Skeletal muscle cell (primary cell): ENCODE measurements around the gene GDF10.

Experiments used
- DNase-seq: peaks from one replicate; pipeline ENCODE4 v3.0.0-alpha.2; 2010; ENCODE audit warnings: low read depth
- H3K4me3 ChIP-seq: 2 replicates; pipeline ENCODE4 v1.5.1; 2011; ENCODE audit warnings: low read depth, mild to moderate bottlenecking, control low read depth, low read length, moderate library complexity

The GDF10 gene

DNA sequence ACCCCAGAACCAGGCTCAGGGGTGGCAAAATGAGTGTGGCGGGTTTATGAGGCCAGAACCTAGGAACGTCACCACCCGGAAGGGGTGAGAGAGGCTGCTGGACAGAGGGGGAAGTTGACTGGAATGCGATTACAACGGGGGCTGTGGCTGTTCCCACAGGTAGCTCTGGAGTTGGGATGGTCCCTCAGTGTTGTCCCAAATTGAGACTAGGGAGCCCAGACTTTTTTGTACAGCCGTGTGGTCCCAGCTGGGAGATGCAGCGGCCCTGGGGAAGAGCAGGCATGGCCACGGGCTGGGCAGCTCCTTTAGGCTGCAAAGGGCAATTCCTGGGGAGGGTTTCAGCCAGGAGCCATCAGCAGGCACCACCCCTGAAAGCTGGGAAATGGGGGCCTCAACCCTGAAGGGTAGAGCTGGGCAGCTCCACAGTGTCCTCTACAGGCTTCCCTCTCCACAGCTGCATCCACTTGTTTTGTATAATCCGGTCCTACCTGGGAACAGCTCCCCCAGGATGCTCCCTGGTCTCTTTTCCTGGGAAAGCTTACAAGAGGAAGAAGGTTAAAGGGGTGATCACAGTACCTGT lies 11.0 kb upstream of the GDF10 start:
- H3K4me3 ChIP-seq = no peak overlapping the region
- DNase-seq = no peak

DNA sequence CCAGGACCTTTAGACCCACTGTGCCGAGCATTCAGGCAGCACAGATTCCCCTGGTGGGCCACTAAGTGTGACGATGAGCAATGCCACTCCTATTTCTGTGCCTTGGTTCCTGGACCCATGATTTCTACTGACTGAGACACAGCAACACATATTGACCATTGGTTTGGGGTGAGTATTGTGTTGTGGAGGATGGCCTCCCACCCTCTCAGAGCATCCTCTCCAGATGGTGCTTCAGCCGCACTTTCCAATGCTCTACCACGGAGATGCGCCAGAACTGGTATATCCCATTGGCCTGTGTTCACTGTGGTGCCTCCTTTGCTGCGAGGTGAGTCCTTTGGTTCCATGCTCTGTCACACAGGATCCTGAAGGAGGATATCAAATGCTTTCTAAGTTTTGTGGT lies 10.1 kb upstream of the GDF10 start:
- no peak for DNase-seq
- no peak overlapping the region for H3K4me3 ChIP-seq

DNA sequence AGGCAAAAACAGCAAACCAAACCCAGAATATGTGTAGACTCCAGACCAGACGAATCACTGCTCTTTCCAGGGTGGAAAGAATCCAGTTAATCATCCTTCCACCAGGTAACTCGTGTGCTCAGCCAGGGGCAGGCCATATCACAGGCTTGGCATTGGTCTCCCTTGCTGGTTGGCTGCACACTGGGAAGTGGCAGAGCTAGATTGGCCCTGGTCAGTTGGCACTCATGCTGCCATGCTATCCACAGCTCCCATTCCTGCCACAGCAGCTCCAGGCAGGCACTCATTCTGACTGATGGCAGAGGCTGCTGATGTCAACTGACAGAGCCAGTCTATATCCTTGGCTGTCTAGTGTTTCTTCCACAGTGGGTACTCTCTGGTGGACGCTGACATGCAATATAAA lies 9.7 kb upstream of the GDF10 start:
- DNase-seq = no peak
- no peak overlapping the region for H3K4me3 ChIP-seq

DNA sequence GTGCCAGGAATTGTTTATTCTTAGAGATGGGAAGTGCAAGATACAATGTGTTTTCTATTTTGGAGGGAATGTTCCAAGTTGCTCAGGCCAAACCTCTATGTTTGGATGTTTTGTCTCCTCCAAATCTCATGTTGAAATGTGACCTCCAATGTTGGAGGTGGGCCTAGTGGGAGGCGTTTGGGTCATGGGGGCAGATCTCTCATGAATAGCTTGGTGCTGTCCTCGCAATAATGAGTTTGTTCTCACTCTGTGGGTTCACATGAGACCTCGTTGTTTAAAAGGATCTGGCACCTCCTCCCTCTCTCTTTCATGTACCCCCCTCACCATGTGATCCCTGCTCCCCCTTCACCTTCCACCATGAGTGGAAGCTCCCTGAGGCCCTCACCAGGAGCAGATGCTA lies 8.3 kb upstream of the GDF10 start:
- no peak overlapping the region for H3K4me3 ChIP-seq
- DNase-seq = no peak

DNA sequence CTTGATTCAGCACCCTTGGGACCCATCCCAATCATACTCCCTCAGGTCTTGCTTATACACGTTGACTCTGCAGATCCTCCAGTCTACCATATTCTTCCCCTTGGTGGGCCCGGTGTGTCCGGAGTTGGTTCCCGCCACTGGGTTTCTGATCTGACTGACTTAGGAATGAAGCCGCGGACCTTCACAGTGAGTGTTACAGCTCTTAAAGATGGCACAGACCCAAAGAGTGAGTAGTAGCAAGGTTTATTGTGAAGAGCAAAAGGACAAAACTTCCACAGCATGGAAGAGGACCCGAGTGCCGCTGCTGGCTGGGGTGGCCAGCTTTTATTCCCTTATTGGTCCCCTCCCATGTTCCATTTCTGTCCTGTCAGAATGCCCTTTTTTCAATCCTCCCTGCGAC lies 5.9 kb upstream of the GDF10 start:
- DNase-seq = no peak
- no peak overlapping the region for H3K4me3 ChIP-seq

DNA sequence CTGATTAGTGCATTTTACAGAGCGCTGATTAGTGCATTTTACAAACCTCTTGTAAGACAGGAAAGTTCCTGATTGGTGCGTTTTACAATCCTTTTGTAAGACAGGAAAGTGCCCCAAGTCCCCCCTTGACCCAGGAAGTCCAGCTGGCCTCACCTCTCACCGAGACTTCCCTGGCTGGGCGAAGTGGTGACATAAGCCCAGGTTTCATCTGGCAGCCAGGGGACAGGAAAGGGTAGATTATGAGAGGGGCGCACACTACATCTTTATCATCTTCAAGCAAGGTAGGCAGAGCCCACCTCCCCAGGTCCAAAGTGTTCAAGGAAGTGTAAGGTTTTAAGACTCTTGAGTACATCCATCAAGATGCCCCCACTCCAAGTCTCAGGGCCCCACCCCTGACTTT lies 5.5 kb upstream of the GDF10 start:
- no peak overlapping the region for H3K4me3 ChIP-seq
- DNase-seq = no peak

DNA sequence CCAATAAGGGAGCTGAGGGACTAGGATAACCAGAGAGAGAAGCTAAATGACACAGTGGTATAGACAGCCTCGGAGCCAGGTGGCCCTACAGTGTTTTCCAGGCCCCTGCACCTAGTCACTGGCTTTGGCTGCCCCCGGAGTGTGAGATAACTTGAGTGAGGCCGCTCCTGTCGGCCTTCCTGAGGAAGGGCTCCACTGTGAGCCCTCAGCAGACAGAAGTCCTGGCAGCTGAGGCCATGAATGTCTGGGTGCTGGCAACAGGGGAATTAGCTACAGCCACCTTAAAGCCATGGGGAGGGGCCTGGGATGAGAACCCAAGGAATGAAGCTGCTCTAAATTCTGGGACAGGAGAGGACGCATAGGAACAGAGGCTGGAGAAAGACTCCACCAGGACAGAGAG lies 4.6 kb upstream of the GDF10 start:
- no peak overlapping the region for H3K4me3 ChIP-seq
- DNase-seq = no peak

DNA sequence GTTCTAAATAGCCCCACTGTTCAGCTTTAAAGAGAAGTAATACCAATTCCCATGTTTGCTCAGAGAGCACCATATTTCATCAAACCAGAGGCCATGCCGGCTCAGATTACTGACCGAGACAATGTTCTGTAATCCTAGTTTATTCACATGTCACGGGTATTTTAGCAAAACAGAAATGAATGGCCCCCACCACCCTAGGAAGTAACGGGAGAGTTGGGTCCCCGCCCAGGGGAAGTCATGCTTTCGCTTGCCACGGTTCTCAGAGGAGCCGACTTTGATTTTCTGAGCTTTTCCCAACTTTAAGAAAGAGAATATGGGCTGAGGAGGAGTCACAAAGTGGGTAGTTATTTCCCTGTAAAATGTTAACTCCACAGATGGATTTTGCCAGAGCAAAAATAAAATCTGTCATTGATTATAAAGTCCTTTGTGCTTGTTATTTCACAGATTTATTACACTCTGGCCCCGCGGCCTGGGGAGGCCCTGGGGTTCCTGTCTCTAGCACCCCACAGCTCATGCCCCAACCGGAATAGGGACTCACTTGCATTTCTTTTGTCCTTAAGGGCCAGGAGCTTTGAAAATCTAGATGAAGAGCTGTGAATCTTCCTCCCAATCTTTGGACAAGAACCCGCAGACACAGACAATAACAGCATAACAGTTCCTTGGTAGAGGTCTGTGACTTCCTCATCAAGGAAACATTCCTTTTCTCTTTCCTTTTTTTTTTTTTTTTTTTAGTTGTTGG lies 3.7 kb upstream of the GDF10 start:
- no peak overlapping the region for H3K4me3 ChIP-seq
- no peak for DNase-seq

DNA sequence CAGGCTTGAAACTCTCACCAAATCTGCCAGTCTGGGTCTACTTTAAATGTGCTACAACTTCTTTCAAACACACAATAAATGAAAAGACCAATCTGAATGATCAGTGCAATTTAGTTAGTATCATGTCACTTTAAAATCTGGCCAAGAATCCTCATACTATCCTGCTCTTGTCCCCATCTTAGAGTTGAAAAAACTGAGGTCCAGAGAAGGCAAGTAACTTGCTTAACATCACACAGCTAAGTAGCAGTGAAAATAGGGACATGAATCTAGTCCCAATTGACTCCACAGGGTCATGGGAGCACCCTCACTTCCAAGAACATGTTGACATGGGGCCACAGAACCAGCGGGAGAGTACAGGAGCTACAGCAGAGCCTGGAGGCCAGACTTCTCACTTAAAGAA lies 3.1 kb upstream of the GDF10 start:
- H3K4me3 ChIP-seq = no peak overlapping the region

DNA sequence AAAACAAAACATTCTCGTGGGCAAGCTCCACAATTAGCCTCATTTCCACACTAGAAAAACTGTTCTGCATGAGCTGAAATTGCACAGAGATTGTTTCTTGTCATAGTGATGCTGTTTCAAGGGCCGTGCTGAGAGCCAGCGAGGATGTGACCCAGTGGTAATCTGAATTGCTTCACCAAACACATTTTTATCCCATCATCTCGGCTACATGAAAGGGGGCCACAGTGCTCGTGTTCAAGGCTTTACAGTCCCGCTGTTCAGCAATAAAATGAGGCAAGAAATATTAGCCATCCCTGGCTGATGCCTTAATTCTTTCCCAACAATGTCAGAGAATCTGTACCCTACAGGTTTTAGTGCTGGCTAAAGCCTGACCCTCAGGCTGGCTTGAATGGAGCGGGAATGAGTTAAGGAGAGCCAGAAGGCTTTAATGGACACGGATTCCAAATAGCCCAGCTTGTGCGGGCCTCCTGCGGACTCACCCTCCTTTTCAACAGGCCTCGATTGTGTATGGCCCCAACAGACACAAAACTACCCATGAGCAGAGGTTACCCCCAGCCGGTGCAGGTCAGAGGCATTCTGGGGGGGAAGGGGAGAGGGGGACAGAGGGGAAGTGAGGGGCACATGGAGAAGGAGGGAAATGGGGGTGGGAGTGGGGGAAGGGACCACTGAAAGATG lies 2.0 kb upstream of the GDF10 start:
- H3K4me3 ChIP-seq = no peak overlapping the region
- DNase-seq = no peak

More for the DNA sequence above, 3.1 kb upstream of the GDF10 start:
- DNase-seq = no peak

DNA sequence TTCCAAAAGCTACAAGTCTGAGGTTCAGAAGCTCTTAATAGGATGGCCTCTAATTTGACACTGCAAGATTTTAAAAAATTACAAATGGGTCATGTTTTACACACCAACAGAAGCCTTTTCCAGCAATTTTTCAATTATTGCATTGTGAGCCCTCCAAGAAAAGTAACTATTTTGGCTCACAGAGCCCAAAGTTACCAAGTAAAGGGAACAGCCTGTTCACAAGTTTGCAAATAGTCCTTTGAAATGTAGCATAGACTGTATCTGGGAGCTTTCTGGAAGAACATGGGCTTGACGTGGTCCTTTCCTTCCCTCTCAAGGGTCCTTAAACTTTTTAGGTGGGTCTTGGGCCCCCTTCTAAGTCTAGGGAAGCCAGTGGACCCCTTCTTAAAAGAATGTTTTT lies 1.3 kb upstream of the GDF10 start:
- no peak overlapping the region for H3K4me3 ChIP-seq
- no peak for DNase-seq

DNA sequence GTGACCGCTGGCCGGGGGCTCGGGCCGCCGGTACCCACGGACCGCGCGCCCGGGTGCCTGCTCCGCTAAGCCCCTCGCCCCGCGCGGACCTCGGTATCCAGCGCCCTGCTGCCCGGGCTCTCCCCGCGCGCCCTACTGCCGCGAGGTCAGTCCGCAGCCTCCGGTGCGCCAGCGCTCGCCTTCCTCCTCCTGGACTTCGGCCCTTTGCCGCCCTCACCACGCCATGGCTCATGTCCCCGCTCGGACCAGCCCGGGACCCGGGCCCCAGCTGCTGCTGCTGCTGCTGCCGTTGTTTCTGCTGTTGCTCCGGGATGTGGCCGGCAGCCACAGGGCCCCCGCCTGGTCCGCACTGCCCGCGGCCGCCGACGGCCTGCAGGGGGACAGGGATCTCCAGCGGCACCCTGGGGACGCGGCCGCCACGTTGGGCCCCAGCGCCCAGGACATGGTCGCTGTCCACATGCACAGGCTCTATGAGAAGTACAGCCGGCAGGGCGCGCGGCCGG lies 483 bp downstream of the GDF10 start:
- no peak for DNase-seq
- no peak overlapping the region for H3K4me3 ChIP-seq

DNA sequence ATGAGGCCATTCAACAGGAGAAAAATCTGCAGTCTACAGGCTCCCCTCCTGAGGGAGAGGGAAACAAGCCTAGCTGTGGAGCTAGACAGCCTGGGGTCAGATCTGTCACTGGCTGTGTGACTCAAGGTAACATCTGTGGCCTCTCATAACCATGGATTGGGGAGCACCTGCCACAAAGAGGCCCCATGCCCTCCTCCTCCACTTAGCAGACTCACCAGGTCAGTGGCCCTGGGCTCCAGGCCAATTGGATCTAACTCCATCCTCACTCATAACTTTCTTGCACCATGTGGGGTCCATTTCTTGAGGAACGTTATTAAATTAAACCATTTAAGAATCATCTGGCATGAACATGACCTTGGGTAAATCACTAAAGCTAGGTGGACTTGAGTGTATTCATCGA lies 1.8 kb downstream of the GDF10 start:
- no peak overlapping the region for H3K4me3 ChIP-seq
- no peak for DNase-seq

DNA sequence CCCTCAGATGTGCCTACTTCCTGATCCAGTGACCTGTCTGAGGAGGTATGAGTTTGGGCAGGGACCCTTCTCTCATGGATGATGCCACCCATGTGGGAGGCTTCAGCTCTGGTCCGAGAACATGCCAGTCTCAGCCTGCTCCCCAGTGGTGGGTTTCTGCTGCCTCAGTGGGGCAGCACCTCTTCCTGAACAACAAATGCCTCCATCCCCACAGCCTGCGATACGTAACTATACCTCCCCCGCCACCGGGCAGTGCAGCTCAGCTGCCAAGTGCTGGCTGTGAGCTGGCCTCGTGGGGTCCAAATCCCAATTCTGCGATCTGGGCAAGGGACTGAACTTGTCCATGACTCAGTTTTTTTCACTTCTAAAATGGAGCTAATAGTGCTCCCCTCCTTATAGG lies 3.1 kb downstream of the GDF10 start:
- H3K4me3 ChIP-seq = no peak overlapping the region
- no peak for DNase-seq

DNA sequence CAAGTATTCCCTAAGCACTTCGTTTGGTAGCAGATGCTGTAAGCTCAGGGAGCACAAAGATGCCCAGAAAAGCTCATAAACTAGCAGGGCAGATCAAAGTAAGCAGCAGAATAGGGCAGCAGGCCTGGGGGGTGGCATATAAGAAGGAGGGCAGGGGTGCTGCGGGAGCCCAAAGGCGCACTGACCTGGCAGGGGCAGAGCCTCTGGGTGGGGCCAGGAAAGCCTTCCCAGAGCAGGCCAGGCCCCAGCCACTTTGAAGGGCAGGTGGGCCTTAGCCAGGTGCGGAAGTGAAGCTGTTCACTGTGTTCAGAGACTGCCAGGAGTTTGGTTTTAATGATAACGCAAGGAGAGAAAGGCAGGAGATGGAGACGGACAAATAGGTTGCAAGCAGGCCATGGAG lies 3.9 kb downstream of the GDF10 start:
- no peak overlapping the region for H3K4me3 ChIP-seq
- DNase-seq = no peak

DNA sequence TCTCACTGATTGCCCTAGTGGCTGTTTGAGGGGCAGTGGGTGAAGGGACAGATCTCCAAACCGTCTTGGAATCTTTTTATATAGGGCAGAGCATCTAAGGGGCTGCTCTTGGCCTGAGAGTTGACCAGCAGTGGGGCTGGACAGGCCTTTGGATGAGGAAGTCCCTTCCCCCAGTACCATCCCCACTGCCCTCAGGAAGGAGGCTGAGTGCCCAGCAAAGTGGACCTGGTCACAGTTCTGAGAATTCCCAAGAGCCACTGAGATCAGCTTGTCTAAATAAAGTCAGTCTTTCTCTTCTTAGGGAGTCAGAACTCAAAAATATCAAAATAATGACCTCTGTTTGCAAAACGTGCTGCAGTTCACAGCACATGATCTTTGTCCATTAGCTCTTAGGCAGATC lies 5.6 kb downstream of the GDF10 start:
- H3K4me3 ChIP-seq = no peak overlapping the region
- DNase-seq = no peak

DNA sequence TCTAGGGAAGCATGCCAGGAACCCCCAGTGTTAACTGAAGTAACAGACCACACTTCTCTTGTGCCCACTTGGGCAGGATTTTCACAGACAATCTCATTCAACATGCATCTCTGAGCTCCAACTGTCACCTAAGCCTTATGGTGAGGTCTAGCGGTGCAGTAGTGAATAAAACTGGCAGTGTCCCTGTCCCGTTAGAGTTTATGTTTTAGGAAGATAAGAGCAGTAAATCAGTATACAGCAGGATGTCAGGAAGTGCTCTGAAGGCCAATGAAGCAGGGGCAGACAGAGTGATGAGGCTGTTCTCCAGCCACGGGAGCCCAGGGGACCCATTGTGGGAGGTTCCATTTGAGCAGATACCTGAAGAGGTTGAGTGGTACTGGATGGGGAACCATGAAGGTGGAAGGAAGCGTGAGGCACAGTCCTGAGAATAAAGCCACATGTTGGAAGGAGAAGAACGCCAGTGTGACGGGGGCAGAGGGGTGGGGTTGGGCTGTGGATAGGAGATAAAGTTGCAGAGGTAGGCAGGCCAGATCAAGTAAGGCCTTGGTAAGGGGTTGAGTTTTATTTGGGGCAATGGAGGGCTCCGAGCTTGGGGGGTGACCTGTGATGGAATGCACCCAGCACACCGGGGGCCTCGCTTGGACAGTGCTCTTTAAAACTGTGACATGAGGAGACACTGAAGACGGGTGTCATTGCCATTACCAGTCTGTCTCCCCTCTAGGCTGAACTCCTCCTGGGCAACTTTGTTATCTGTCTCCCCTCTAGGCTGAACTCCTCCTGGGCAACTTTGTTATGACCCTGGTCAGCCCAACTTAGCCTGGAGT lies 6.6 kb downstream of the GDF10 start:
- H3K4me3 ChIP-seq = no peak overlapping the region
- DNase-seq = no peak

DNA sequence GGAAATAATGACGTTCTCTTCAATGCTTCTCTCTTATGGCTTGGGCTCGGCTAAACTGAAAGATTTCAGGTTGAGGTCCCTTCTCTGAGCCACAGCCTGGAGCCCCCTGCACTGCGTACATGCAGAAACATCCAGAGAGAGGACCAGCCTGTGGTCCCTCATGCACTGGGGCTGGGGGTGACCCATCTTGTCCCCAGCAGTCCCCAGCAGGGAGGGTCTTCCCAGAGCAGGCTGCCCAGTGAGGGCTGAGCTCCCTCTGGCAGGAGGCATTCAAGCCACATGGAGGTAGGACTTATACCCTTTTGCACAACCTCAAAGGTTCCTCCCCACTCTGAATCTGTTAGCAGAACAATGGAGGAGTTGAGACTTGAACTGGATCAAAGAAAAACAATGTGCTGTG lies 7.4 kb downstream of the GDF10 start:
- H3K4me3 ChIP-seq = no peak overlapping the region
- no peak for DNase-seq

DNA sequence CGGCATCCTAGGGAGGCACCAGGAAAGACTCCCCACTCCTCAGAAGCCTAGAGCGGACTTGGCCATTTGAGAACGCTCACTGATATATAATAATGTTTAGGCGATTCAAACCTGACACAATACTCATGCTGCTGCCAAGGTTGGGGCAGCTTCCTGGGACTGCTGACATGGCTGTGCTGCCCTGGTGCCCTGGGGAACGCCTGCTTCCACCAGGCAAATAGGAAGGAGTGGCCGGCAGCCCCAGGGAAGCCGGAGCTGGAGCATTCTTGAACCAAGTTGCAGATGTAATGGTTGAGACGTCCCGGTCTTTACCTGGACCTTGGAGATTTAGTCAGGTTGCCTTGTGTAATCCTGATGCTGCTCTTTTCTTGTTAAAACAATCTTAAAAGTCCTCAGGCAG lies 8.8 kb downstream of the GDF10 start:
- no peak overlapping the region for H3K4me3 ChIP-seq
- no peak for DNase-seq

DNA sequence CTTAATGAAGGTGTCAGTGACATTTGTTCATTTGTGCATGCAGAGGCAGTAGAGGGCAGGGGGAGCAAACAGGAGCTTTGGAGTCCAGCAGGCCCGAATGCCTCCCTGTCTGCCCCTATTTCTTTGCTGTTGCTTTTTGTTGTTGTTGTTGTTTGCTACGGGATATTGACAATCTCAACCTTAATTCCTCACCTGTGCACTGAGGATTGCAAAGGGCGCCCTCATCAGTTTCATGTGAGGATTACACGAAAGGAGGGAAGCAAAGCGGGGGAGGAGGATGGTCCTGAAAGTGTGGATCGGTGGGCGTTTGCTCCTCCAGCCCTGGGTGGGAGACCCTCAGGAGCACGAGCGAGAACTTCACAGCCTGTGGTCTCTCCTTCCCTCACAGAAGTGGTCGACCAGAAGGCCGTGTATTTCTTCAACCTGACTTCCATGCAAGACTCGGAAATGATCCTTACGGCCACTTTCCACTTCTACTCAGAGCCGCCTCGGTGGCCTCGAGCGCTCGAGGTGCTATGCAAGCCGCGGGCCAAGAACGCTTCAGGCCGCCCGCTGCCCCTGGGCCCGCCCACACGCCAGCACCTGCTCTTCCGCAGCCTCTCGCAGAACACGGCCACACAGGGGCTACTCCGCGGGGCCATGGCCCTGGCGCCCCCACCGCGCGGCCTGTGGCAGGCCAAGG lies 9.6 kb downstream of the GDF10 start:
- DNase-seq = no peak
- no peak overlapping the region for H3K4me3 ChIP-seq
